Body of pancreas (tissue), 4 donors: ENCODE data around the gene FBXO31.

Experiments used
- CTCF ChIP-seq, 7 experiments: fragments of 450-650 bp in 4 of 7; fragments of 200-600 bp in 3 of 7; sonication (generic) in 3 of 7; IDR thresholded peaks; one replicate each; pipeline ENCODE4 v1.5.1; 2016 to 2019; ENCODE audit warnings: antibody characterized with exemption in 7 of 7
- POLR2A ChIP-seq, 3 donors: fragments of 450-650 bp; IDR thresholded peaks; one replicate each; pipeline ENCODE4 v1.6.1; 2016; ENCODE audit warnings: antibody characterized with exemption in 3 of 3, mild to moderate bottlenecking in 2 of 3

GRCh38 chr16:87412996-87413421 is 29.4 kb upstream of the FBXO31 start:
- TF ChIP-seq POLR2A (IDR thresholded peaks at IDR 0.05) (no peak), CTCF (IDR thresholded peaks at IDR 0.05) (no peak)
